Putamen (tissue), 1 donor: ENCODE measurements around the gene RNF220.
"Not testable (repeated sequence)": the region's sequence is repeated elsewhere in the genome, so short reads cannot be mapped to it uniquely, and the experiment has no call there.

ENCODE experiments used
- DNase-seq: peaks from one replicate; pipeline ENCODE4 v3.0.0-alpha.2; 2016; ENCODE audit warnings: low spot score

RNF220 gene

DNA sequence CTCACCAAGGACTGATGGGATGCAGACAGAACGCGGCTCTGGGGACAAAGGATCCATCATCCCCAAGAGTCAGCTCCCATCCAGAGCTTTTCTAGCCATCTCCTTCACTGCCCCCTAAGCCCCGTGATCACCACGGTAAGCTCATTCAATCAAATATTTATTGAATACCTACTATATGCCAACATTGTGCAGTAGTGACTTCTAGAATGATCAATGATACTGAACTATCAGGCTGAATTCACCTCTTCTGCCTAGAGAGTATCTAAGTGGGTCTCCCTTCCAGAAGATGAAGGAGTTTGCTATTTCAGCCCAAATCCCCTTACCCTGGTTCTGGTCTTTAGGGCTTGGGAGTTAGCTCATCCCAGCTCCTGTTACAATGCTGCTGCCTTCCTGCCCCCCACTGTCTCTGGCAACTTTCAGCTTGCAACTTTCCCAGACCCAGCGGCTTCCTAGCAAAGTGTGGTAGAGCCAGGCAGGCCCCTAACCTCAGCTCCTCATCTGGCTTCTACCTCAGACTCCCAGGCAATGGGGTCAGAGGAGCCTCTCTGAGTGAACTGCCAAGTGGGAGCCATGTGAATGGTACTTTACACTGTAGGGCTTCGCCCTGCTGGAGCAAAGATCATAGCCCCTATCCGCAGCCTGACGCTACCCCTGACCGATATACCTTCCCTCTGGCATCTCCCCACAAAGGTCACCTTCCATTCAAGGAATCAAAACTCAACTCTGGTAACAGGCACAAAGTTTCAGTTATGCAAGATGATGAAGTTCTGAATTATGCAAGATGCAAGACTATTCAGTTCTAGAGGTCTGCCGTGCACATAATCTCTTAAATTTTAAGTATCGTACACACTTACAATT is 248.3 kb downstream of the RNF220 start:
- DNase-seq: no peak

DNA sequence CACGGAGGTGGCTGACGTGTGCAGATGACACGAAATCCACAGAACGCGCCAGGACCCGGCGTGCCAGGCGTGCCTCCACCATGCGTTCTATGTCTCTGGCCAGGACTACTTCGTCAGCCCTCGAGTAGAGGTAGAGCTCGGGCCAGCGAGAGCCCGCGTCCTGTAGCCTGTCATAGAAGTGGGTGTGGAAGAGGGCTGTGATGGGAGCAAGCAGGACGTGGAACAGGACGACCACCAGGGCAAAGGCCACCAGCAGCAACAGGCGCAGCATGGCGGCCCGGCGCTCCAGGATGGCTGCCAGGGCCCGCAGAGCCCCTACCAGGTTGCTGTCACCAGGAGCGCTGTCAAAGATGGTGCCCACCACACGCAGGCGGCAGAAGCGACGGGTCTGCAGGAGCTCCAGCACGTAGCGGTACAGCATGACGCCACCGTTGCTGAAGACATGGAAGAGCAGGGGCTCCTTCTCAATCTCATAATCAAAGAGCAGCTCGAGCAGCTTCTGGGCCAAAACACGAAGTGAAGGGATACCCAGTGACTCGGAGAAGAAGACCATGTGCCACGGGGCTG is 249.6 kb downstream of the RNF220 start:
- no peak for DNase-seq

DNA sequence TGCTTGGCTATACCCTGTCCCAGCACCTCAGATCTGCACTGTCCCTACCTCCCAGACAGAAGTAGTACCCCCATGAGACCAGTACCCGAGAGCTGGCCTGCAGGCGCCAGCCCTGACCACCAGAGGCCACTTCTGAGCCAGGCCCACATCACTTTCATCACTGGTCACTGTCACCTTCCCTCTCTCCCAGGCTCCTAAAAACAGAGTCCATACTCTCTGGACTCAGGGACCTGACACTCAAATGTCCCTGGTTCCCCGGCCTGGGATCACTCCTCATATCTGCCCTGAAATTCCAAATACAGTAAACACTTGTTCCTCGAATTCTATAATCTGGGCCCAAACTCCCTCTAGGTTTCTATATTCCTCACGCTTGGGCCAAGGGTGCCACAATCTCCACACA is 250.6 kb downstream of the RNF220 start:
- DNase-seq: no peak

DNA sequence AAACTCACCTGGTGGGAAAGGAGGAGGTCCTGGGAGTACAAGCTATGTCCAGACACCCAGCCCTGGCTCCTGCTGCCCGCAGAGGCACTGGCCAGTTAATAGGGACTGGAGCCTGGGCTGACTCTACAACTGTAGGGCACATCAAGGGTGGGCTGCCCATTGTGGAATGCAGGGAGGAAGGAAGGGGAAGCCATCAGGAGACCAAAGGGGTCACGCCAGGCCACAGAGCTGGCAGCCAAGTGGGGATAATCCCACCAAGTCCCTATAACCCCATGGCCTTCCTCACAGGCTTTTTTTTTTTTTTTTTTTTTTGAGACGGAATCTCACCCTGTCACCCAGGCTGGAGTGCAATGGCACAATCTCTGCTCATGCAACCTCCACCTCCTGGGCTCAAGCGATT is 254.5 kb downstream of the RNF220 start:
- DNase-seq: no peak

DNA sequence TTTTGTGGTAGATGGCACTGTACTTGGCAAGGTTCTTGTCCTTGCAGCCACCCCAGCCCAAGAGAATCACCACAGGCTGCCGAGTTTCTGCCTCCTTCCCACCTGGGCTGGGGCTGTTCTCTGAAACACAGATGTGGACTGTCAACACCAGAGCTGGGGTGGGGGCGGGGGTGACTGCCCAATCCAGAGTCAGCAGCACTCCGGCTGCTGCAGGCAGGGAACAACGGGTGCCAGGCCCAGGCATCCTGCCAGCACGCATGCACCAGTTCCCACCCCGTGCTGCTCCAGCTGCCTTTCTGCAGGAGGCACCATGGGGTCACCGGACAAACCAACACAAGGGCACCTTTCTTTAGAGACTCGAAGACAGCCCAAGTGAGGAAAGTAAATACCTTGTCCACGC is 255.1 kb downstream of the RNF220 start:
- peak; percentile 78 for DNase-seq

DNA sequence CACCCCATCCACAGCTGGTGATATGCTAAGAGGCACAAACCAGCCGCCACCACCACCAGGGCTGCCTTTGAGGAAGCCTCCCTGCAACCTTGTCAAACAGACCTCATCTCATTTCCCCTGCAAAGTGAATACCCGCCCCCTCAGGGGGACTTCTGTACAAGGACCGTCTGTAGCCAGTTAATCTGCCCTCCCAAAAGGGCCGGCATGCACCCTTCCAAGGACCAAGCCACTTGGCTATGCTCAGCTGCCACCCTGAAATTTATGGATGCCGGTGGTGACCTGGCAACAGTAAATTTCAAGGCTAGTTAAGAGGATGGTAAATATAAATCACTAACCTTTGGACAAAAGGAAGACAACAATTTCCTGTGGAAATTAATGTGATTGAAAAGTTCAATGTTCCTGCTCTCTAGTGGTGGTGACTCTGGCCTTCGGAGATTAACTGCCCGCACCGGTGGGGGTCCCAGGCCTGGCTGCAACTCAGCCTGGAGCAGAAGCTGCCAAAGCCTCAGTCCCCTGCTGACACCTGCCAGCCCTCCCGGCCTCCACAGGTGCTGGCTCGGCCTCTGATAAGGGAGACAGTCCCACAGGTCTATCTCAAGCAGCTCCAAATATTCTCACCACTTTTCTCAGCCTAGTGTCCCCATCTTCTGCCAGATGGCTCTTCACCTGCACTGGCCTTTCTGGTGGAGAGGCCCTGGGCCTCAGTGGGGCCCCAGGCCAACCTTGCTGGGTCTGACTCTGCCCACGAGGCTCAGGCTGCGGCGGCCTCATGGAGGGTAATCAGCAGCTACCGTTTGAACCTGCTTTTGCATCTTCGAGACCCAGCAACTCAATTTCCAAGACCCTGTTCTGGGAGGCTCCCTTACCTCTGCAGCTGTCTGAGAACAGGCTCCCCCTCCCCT is 257.0 kb downstream of the RNF220 start:
- no peak for DNase-seq

DNA sequence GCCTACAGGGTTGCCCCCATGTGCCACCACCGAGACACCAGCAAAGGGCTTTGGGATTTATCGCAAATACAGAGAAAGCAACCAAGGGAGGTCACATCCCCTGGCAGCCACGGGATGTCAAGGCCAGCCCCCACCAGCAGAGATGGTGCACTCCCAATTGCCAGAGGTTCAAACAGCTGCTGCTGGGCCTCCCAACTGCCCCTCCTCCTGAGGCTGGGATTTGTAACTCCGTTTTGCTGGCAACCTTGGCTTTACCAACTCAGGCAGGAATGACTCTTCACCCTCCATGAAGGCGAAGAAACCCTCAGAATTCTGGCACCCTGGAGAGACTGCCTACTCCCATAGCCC is 257.6 kb downstream of the RNF220 start:
- no peak for DNase-seq

DNA sequence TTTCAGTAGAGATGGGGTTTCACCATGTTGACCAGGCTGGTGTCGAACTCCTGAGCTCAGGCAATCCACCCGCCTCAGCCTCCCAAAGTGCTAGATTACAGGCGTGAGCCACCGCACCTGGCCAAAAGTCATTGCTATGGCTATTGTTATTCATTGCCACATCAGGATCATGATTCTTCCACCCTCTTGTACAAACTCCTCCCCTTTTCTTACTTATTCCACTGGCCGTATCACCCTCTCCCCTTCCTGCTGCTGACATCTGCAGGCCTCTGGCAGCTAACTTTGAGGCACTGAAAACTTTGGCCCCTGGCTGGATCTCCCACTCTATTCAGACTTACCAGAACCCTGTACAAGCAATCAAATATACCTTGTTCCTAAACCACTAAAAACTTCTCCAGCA is 258.4 kb downstream of the RNF220 start:
- DNase-seq: no peak

DNA sequence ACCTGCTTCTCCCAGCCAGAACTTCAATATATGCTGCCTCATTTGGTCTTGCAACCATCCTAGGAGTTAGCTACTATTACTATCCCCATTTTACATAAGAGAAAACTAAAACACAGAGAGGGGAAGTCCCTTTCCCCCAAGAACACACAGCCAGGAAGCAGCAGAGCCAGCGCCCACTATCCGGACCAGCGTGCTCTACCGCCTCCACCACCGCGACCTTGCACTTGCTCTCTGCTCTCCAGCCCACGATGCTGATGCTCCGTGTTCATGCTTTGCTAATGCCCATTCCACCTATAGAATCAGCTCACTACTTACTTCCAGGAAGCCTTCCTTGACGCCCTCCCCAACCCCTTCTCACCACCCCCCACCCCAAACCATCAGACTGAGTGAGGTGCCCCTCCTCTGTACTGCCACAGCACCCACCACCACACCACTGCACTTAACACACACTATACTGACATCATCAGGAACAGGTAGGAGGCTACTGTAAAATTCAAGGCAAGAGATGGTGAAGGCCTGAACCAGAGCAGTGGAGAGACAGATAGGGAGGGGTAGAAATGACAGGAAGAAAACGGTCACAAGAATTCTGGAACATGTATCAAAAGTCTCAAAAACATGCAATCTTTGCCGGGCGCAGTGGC is 259.8 kb downstream of the RNF220 start:
- DNase-seq: no peak

DNA sequence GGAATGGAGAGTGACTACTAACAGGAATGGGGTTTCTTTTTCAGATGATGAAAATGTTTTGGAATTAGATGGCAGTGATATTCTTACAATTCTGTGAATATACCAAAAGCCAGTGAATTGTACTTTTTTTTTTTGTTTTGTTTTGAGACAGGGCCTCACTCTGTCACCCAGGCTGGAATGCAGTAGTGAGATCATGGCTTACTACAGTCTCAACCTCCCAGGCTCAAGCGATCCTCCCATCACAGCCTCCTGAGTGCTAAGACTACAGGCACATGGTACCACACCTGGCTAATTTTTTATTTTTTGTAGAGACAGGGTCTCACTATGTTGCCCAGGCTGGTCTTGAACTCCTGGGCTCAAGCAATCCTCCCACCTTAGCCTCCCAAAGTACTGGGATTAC is 261.7 kb downstream of the RNF220 start:
- DNase-seq: not testable (repeated sequence)

DNA sequence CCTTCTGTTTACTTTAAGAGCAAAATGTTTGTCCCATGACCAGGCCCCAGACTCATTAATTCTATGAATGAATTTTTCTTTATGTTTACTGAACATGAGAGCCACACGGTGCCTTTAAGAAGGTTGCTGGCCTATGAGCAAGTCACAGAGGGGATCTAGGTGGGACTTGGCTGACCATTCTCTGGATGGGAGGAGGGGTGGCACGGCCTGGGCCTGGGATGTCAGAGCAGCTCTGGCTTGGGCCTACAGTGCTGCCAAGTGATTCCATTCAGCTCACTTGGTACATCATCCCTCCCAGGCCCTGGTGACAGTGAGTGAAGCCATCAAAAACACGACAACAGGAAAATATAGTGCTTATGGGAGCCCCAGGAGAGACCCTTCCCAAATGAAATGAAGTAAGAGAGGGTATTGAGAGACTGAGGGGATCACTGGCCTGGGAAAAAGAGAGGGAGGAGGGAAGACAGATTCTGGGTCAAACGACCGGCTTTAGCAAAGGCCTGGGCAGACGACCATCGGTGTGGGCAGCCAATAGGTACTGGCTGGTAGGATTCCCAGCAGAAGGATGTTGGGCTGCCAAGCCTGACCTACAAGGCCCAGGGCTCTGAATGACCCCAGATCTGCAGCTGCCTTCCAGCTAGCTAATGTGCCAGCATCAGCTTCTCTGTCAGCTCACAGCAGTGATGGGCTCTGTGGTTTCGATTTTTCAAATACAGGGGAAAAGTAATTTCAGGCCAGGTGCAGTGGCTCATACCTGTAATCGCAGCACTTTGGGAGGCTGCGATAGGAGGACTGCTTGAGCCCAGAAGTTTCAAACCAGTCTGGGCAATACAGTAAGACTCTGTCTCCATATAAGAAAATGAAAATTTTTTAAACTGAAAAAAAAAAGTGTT is 265.9 kb downstream of the RNF220 start:
- no peak for DNase-seq

DNA sequence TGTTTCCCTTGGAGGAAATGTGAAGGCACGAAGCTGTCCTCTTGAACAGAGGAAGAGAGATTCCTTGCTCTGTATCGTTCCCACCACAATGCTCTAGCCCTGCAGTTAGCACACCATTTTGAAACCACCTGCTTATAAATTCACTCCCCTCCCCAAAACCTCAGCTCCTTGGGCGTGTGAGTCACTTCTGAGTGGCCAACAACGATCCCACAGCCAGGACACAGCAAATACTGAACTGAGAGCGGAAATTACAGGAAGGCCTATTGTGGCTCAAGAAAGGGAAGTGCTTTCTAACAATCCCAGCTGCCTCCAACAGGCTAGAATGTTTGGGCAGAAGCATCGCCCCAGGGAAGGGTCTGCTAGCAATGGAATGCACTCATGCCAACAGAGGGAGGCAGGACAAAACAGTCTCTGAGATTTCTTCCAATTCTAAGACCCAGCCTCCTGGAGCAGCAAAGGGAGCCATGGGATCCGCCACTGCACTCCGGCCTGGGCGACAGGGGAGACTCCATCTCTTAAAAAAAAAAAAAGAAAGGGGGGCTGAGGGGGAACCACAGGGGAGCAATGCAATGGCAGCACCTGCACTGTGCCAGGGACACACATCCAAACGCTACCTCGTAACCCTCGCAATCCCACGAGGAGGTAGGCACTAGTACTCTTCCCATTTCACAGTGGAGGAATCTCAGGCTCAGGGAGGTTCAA is 267.4 kb downstream of the RNF220 start:
- no peak for DNase-seq

DNA sequence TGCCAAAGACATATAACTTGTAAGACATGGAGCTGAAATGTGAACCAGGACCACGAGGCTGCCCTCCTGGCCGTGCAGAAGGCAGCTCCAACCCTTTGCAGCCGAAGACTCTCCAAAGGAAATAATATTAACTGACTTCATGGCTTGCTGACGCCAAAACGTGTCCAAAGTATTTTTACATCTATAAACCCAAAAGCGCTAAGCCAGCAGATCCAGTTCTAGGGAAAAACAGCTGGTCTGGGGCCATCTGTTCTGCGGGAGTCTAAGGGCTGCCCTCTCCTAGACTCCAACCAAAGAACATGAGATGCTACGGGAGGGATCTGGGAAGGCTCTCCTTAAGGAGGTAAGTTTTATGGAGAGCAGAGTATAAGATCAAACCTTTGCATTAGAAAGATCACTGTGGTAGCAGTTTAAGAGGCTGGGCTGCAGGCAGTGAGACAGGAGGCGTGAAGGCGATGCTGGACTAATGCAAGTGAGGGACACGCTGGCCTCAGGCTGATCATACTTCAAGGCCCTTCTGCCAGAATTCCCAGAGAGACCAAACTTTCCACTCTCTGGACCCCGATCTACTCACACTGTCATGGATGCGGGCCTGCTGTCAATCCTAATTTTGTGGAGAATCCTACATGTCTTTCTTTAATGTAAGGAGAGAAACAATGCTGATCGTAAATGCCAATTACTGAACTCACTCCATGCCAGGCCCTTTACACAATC is 268.1 kb downstream of the RNF220 start:
- no peak for DNase-seq

DNA sequence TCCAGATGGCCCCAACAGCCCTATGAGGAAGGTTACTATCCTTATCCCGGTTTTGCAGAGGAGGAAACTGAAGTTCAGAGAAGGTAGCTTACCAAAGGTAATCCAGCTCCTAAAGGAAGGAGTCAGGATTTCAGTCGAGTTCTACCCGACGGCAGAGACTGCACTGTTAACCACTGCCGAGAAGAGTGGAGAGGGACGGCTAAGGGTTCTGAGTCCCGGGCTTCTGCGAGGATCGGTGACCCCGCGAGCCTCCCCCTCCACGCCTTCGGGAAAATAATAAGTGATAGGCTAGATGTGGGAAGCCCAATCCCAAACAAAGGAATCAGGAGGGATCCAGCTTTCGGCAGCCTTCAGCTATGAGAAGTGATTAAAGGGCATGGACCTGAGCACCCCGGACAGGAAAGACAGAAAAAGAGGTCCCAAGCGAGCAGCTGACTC is 268.6 kb downstream of the RNF220 start:
- DNase-seq: no peak

DNA sequence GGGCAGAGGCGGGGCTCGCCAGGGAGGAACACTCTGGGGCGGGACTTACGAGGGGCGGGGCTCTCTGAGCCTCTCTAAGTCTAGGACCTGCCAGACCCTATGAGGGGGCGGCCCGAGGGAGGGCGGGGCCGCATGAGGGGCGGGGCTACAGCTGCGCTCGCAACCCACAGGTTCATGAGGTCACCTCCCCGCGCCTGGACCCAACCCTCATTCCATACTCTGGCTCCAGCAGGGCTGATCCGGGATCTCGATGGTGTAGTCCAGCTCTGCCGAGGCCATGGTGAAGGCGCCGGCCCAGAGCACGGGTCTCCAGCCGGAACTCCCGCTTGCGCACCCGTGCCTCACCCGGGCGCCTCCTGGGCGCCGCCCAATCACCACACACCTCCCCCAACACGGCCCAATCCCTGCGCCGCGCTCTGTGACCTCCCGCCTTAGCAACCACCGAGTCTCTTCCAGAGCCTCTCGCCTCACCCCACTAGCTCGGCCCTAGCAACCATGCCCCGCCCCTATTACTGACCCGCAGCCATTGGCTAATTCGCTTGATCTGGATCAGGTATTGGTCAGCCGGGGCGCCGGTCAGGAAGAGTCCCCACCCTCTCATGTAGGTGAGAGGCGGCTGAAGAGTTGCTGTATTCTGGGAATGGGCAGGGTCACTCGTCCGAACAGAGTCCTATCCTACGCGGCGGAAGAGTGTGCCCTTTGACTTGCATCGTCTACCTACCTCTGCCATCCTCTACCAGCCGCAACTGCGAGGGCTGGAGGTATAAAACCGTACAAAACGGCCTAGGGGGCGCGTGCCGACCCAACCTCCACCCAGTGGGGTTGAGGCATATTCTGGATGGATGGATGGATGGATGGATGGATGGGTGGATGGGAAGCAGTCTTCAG is 269.3 kb downstream of the RNF220 start, which contains the start of the genes ARMH1 and TMEM53:
ARMH1 (plus strand) TSS at position 602 of the 888 bp plus-strand sequence. CDS start 14,984 bp downstream, outside the sequence.
TMEM53 (minus strand) TSS at position 369 of the 888 bp plus-strand sequence; CDS start at position 279, 90 bp downstream.
- DNase-seq: peak; percentile 99

DNA sequence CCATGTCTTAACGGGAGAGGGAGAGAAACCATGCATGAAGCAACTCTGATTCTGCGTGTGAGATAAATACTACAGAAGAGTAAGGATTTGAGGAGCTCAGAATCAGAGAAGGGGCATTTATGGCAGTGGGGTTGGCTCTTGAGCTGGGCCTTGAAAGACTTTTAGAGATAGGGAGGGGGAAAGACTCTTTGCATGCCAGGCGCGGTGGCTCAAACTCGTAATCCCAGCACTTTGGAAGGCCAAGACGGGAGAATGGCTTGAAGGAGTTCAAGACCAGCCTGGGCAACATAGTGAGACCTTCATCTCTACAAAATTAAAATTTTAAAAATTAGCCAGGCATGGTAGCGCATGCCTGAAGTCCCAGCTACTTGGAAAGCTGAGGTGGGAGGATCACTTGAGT is 270.1 kb downstream of the RNF220 start:
- no peak for DNase-seq

DNA sequence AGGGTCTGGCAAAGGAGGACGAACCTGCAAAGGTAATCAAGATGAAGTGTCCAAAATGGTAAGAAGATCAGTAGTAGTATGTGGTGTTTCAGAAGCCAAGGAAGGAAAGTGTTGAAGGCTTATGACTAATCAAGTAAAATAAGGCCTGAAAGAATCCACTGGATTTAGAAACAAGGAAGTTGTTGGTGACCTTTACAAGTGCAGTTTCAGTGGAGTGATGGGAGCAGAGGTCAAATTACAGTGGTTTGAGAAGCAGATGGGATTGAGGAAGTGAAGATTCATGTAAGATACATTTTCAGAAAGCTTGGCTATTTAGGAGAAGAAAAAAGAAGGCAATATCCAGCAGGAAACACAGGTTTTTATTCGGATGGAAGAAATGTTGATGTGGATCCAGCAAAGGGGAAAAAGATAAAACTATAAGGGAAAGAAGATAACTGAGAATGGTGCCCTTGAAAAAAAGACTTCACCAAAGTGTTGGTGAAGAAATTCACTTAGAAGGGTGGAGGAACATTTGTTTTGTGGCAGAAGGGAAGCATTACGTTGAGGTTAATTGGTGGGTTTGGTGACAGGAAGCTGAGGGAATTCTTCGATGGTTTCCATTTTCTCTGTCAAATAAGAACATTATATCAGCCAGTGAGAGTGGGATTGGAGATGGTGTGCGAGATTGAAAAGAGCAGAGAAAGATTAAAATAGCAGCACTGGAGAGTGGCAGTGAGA is 271.6 kb downstream of the RNF220 start:
- no peak for DNase-seq

DNA sequence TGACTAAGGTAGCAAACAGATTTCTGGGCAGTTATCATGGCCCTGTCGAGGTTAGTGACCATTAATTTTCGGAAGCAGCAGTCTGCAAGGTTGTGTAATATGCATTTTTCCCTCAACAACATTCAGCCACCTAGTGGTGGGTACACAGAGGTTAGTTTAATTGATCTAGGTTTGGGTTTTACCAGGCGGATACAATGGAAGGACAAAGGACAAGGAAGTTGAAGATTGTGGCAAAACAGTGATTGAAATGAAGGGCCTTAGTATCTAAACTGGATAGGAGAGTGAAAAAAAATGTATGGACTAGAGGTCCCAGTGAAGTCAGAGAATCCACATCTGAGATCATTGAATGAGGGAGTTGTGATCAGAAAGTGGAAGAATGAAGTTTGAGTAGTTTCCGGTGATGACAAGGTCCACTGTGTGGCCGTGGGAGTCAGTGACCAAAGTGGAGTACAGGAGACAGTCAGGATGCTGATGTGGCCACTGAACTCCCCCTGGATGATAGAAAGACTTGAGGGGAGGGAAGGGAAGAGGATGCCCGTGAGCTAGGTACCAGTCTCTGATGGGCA is 272.2 kb downstream of the RNF220 start:
- no peak for DNase-seq
